Stomach (tissue), 4 donors: ENCODE data around the gene ZBTB17.

Experiments
- EP300 ChIP-seq: sonication (generic); formaldehyde crosslinking; IDR thresholded peaks from one replicate; pipeline ENCODE4 v1.6.1; 2017; ENCODE audit warnings: antibody characterized with exemption
- TF ChIP-seq, protein P1 (sequence below), 7 experiments: fragments of 450-650 bp in 4 of 7; fragments of 200-600 bp in 3 of 7; sonication (generic) in 3 of 7; IDR thresholded peaks; one replicate each; pipeline ENCODE4 v1.5.1; 2016 to 2019; ENCODE audit warnings: antibody characterized with exemption in 7 of 7, control low read depth in 2 of 7, mild to moderate bottlenecking in 1 of 7

DNA sequence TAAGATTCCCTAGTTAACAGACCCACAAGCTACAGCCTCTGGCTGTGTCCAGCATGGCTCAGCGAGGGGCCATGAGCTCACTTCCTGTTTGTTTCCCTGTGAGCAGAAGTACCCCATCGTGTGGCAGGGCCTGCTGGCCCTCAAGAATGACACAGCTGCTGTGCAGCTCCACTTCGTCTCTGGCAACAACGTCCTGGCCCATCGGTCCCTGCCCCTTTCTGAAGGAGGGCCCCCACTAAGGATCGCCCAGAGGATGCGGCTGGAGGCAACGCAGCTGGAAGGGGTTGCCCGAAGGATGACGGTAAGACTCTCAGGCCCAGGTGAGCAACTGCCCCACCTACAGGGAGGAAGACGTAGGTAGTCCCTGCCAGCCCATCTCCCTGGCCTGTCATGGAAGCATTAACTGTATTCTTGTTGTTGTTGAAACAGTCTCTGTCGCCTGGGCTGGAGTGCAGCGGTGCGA is 38.2 kb downstream of the ZBTB17 start:
- TF ChIP-seq, protein P1, sequence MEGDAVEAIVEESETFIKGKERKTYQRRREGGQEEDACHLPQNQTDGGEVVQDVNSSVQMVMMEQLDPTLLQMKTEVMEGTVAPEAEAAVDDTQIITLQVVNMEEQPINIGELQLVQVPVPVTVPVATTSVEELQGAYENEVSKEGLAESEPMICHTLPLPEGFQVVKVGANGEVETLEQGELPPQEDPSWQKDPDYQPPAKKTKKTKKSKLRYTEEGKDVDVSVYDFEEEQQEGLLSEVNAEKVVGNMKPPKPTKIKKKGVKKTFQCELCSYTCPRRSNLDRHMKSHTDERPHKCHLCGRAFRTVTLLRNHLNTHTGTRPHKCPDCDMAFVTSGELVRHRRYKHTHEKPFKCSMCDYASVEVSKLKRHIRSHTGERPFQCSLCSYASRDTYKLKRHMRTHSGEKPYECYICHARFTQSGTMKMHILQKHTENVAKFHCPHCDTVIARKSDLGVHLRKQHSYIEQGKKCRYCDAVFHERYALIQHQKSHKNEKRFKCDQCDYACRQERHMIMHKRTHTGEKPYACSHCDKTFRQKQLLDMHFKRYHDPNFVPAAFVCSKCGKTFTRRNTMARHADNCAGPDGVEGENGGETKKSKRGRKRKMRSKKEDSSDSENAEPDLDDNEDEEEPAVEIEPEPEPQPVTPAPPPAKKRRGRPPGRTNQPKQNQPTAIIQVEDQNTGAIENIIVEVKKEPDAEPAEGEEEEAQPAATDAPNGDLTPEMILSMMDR (IDR thresholded peaks at IDR 0.05), result no peak
- no peak for TF ChIP-seq EP300
